Thyroid gland (tissue), 4 donors: ENCODE results near the gene MB.

Experiments used
- CTCF ChIP-seq, 6 experiments: fragments of 200-600 bp in 3 of 6; fragments of 450-650 bp in 3 of 6; sonication (generic) in 3 of 6; IDR thresholded peaks; one replicate each; pipeline ENCODE4 v1.5.1; 2016 to 2019; ENCODE audit warnings: antibody characterized with exemption in 6 of 6, mild to moderate bottlenecking in 2 of 6, inconsistent platforms in 1 of 6, moderate library complexity in 1 of 6
- POLR2A ChIP-seq, 2 donors: fragments of 450-650 bp; IDR thresholded peaks; one replicate each; pipeline ENCODE4 v1.6.1; 2017; ENCODE audit warnings: antibody characterized with exemption in 2 of 2, mild to moderate bottlenecking in 2 of 2, moderate library complexity in 1 of 2

GRCh38 chr22:35594686-35595085 is 22.4 kb downstream of the MB start:
- TF ChIP-seq POLR2A (IDR thresholded peaks at IDR 0.05) (no peak), CTCF (IDR thresholded peaks at IDR 0.05) (no peak)
